T-helper 2 cell (primary cell): ENCODE measurements around the gene CACNB3.
A peak's percentile ranks its signal among the peaks of the same experiment; 100 is the strongest.

ENCODE experiments used
- DNase-seq, 5 experiments: peaks; one replicate each; pipeline versions ENCODE4 v3.0.0 to v3.0.0-alpha.2; 2012 to 2022

CACNB3 gene

DNA sequence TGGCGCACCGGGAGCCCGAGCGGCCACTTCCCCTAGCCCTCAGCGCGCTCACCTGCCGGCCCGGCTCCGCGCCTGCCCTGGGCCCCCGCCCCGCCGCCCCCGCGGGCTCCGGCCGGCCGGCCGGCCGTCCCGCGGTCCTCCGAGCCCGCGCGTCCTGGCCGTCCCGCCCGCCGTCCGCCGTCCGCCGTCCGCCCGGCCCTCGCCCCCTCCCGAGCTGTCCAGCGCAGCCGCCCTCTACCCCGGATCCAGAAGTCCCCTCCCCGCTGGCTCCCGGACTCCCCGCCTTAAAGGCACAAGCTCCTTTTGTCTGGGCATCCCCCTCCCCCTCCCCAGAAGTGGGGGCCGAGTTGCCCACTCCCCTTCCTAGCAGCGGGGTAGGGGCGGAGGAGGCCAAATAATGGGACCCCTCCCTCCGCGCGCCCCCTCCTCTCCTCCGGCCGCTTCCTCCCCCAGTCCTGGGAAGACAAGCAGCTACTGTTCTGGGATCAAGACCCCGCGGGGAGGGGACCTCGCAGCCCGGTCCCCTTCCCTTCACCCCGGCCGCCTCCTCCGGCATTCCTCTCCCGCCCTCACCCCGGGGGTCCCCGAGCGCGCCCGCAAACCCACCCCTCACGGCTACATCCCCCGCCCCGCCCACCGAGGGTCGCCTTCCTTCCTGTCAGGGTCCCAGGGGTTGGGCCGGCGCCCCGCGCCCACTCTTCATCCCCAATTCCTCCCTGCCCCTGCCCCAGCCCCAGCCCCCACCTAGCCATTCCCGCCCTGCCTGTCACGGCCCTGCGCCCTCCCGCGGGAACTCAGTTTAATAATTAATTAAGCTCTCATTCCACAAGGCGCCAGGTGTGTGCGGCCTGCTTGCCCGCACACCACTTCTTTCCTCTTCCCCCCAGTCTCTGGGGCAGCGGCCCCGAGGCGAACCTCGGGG, 29.2 kb upstream of the CACNB3 start, which contains the start of gene ADCY6:
ADCY6 (minus strand) TSS at position 236 of the 922 bp plus-strand sequence. CDS start 5,655 bp downstream, outside the sequence.
- no peak for DNase-seq

DNA sequence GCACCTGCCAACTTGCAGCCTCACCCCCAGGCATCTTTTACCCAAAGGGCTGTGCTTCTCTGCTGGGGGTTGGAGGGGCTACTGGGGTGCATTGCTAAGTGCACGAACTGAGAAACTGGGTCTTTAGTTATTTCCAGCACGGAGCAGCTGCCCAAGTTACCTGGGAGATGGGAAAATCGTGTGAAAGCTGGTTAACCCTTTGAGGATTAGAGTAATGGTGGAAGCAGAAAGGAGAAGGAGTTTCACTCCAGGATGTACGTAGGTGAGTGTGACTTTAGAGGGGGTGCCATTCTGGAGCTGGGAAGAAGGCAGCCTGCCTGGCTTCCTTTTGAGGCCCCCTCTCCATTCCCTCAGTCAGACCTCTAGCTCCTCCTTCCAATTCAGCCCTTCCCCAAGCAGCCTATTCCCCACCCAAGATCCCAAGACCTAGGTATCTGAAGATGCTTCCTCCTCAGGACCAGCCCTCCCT, 28.4 kb upstream of the CACNB3 start:
- DNase-seq: no peak

DNA sequence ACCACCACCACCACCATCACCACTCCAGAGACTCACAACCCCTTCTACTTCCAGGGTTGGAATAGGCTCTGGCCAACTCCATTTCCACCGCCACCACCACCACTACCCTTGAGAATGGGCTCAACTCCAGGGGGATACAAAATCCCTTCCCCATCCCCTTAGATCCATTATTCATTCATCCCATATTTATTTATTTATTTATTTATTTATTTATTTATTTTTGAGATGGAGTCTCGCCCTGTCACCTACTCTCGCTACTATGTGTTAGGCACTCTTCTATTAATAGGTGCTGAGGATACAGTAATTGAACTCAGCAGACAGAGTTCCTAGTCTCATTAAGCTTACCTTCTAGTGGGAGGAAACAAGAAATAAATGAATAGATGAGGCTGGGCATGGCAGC, 24.6 kb upstream of the CACNB3 start:
- DNase-seq: no peak

DNA sequence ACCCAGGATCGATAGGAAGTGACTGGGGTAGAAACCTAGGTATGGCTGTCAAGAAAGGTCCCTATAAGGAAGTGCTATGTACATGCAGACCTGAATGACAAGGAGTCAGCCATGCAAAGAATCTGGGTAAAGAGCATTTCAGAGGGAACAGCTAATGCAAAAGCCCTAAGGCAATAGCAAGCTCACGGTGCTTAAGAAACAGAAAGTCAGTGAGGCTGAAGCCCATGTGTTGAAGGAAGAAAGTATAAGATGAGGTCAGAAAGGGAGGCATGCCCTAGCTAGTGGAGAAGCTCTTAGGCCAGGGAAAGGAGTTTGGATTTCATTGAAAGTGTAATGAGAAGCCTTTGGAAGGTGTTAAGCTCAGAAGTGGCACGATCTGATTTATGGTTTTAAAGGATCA, 23.4 kb upstream of the CACNB3 start:
- DNase-seq: no peak

DNA sequence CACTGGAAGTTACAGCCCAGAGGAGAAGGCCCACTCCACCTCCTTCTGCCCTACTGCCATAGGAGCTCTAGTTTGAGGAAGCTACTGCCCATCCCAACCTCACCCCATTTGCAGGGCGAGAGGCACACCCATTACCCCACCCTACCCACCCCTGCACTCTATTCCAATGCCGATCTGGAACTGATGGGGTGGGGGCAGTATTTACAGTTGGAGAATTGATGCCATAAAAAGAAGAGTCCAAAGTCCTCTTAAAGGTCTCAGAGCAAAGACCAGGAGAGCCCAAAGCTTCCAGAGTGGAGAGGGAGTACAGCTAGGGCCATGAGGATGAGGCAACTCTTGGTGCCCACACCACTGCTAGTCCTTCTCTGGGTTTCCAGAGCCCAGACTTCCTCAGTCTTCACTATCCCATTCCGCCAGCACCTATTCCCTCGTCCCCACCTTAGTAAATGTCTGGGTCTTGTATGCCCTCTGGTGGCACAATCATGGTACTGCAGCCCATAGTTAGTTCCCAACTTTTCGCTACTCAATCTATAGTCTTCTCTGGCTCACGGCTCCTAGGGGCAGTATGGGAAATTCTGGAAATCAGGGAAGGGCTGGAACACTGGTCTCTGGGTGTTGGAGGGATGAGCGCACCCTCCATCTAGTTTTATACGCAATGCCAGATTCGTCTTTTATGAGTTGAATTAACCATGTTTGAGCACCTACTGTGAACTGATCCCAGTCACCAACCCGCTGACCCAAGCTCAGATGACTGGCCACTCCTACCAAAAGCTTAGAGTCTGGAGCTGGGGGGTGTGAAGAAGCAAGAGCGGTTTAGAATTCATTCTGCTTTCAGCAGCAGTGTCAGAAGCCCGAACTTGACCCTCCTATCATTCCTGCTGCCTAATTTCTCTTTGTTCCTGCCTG, 22.5 kb upstream of the CACNB3 start:
- peak in 4 of 5 experiments; percentile 27 to 45 (median 40) for DNase-seq

DNA sequence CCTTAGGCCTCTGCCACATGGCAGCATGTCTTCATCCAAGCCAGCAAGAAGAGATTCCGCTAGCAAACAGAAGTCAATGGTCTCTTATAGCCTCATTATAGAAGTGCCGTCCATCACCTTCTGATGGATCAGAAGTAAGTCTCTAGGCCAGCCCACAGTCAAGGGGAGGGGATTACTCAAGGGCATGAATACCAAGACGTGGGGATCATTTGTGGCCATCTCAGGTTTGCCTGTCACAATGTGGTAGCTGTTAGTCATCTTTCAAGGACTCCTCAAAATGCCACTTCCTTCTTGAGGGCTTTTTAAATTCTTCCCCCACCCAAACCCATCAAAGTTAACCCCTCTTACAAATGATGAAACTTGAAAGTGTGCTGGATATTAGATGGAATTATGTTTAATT, 21.3 kb upstream of the CACNB3 start:
- DNase-seq: peak in 1 of 5 experiments; percentile 37

DNA sequence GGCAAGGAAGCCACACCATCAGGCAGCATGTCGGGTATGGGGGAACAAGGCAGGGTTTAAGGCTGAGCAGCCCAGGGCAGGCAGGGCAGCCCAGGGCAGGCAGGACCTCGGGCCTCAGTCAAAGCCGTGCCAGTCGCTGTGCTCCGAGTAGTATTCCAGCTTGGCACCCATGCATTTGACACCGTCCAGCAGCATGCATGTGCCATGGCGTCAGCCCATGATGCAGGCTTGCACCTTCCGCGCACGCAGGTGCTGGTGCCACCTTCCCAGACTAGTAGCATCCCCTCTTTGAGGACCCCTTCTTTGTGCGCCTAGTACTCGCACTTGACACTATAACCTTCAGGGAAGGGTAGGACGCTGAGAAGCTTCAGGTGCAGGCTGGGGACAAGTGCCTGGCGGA, 17.8 kb upstream of the CACNB3 start:
- DNase-seq: no peak

DNA sequence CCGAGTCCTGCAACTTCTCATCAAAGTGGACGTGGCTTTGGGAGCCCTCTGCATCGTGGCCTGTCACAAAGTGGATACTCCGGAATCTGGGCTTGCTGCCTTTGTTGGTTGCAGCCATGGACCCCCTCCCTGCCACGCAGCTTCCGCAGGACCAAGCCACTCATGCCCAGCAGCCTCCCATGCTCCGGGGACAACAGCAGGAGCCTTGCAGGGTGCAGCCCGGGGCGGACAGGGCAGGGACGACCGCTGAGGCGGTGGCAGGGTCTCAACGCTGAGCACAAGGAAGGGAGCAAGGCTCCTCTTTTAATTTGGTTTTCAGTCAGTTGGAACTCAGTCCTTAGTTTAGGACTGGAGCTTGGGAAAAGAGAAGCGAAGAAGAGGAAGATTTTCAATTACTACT, 17.3 kb upstream of the CACNB3 start:
- no peak for DNase-seq

DNA sequence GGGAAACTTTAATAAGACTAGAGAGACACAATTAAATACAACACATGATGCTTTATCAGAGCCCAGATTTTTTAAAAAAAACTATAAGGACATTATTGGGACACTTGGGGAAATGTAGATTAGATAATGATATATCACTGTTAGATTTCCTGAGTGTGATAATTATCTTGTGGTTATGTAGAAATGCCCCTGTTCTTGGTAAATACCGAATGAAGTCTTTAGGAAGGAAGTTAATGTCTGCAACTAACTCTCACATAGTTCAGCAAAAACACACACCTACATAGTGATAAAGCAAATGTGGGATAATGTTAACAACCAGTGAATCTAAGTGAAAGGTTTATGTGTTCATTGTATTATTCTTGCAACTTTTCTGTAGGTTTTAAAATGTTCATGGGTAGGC, 14.6 kb upstream of the CACNB3 start:
- no peak for DNase-seq

DNA sequence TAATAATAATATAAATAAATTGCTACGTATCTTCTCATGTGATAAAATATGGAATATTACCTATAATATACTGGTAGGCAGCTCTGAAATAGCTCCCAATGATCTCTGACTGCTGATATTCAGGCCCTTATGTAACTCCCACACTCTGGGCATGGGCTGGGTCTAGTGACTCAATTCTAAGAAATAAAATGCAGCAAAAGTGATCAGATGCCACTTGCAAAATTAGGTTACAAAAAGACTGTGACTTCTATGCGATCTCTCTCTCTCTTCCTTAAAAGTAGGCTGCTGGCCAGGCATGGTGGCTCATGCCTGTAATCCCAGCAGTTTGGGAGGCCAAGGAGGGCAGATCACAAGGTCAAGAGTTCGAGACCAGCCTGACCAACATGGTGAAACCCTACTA, 10.3 kb upstream of the CACNB3 start:
- no peak for DNase-seq

DNA sequence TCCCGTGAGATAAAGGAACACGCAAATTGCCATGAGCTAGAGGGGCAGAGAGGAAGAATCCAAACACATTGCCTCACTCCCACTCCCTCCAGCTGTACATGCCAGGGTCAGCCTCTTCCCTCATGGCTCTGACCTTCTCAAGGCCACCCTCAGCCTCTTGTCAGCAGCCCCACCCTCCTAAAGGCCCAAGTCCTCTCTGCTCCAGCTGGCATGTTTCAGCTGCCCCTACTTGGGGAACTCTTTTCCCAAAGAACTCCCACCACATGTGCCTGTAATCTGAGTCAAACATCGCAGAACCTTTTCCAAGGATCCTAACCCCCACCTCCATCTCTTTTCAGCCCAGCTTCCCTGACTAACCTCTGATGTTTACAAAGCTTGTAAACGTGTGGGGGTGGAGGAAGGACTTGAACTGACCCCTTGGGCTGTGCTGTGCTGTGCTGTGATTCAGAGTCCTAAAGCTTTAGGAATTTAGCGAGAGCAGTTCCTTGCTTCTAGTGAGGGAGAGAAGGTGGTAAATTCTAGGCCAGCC, 7.3 kb upstream of the CACNB3 start:
- no peak for DNase-seq

DNA sequence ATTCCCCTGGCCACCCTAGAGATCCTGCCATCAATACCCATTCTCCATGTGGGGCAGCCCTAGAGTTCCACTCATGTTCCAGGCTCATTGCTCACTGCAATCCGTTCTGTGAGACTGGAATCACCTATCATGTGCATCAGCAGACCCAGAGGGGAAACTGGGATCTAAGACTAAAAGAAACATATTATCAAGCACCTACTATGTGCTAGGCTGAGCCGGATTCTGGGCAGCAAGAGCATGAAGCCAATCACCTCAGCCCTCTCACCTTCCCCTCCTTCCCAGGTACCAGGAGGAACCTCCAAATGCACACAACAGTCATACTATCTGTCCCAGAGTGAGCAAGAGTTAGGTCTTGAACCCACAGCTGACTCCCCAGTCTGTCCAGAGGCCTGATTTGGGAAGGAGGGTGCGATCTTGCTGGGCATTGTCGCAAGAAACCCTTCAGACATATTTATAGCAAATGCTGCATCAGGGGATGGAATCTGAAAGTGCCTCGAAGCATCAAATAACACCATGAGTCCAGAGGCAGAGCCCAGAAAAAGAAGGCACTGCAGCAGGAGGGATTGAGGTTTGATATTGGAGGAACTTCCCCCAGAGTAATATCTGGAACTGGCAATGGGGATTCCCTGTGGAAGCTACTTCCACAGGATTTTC, 6.7 kb upstream of the CACNB3 start:
- DNase-seq: no peak

DNA sequence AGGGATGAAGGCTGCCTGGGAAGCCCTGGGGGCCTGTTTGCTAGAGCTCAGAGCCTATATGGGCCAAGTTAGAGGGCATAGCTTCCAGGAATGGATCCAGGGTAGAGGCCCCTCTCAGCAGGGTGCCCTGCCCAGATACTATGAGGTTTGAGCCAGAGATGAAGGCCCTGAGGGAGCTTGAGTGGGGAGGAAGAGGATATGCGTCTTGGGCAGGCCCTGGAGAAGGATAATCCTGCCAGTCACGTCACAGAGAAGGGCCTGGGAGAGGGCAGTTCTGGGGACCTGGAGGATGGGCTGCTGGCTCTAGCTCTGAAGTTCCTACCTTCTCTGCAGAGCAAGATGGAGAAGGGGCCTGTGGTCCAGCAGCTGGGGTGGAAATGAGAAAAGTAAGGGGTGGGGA, 5.9 kb upstream of the CACNB3 start:
- no peak for DNase-seq

DNA sequence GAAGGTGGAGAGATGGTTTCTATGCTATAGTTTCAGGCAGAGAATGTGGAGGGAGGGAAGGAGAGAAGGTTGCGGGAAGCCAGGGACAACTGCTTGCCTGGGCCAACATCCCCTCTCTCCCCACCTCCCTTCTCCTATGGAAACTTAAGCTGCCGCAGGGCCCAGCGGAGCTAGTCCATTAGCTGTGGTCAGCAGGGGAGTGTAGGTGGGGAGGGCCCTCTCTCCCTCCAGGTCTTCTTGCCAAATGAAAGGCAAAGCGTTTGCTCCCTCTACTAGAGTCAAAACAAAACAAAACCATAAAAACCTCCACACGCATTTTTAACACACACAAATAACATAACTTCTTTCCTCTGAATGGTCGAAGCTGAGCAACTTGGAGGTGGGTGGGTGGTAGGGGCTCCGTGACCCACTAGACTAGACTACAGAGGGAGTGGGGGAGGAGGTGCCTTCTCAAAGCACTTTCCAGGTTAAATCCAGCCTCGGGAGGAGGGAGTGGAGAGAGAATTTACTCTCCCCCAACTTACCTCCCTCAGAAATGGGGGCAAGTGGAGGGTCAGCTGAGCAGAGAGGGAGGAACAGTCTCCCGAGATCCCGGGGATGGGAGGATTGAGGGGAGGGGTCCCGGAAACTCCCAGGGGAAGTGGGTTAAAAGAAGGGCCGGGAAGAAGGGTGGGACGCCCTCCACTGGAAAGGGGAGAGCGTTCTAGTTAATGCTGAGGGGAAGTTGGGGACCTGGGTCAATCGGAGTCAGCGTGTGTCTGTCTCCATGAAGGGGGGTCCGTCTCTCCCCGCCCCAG, 4.6 kb upstream of the CACNB3 start:
- DNase-seq: no peak

DNA sequence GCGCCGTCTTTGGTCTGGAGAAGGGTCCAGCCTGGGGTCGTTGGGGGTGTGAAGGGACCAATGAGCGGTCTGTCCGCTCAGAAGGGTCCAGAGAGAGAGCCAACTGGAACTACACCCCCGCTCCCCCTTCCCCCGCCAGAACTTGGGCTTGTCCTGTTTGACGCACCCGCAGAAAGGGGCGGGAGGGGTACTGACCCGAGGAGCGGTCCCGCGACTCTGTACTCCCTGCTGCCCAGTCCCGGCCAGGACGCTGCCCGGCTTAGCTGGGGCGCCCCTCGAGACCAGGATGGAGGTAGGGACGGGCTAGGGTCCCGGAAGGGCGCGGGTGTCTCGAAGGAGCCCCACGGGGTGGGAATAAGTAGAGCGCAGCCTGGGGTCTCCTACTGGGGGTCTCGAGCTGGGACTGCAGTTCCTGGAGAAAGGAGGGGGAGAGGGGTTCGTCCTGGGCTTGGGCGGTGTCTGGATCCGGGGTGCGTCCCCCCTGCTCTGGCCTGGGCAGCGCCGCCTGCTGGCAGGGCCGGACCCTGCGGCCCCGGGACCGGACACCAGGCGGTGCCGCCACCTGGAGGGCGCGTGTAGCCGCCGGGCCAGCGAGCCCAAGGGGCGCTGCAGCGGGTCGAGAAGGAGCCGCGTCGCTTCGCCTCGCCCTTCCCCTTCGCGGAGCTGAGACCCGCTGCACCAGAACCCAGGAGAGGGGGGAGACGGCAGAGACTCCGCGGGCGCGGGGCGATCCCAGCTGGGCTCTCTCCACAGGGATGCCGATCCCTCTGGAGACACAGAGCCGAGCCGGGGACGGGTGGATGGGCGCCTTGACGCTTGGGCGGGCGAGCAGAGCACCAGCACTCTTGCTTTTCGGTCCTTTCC, 3.8 kb upstream of the CACNB3 start:
- peak; percentile 59 to 73 (median 63) for DNase-seq

DNA sequence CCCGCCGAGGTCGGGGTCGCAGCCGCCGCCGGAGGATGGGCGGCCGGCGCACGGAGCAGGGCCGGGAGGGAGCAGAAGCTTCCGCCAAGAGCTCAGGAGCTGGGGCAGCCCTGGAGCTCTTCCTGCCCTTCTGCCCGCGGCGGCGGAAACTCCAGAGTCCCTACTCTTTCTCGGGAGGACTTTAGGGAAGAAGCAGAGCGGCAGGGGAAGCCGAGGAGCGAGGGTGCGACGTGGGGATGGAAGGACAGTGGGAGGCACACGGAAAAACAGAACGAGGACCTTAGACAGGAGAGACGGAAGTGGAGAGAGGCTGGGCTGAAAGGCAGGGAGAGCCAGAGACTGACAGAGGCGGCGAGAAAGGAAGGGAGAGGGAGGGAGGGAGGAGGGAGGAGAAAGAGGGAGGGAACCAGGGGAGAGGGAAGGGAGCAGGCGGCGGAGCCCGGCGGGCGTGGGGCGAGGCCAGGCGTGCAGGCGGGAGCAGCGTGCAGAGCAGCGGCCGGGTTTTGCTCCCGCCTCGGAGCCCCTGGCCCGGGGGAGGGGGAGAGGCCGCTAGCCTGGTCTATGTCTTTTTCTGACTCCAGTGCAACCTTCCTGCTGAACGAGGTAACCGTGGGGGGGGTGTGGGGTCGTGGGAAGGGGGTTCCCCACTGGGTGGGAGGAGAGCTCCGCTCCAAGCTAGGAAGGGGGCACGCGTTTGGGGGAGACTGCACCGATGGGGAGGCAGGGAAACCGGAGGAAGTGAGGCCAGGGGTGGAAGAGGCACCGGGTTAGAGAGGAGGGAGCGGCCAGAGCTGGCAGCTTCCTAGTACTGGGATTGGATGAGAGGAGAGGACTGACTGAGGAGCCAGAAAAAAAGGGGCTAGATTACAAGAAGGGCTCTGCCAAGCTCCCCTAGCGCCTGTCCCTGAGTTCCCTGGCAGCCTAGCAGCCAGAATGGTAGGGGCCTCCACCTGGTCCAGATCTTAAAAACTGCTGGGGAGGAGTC, 2.9 kb upstream of the CACNB3 start:
- DNase-seq: peak in 2 of 5 experiments; percentile 26 to 45

DNA sequence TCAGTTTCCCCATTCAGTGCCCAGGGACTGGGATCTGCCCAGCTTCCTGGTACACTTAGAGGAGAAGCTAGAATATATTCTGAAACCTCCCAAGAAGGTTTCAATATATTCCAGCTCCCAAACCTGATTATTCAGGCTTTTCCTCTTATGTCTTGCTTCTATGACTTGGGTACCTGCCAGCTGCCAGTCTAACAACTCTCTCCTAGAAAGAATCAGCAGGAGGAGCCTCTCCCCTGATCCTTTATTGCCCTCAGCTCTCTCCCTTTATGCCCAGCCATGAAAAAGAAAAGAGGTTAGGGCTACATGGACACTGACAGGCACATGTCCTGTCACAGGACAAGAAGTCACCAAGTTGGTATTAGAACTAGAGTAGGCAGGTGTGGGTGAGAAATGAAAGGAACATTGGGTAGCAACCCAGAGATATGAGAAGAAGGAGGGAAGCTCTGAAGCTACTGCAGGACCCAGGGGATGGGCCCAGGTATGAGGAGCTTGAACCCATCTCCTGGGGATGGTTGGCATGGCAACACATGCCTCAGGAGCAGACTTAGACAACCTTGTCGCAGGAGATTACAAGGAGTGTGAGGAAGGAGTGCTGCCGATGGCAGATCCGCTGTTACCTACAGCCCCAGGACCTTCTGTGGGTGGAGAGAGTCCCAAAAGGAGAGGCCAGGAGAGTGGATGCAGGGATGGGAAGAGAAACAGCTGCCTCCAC, 2.0 kb upstream of the CACNB3 start:
- no peak for DNase-seq

DNA sequence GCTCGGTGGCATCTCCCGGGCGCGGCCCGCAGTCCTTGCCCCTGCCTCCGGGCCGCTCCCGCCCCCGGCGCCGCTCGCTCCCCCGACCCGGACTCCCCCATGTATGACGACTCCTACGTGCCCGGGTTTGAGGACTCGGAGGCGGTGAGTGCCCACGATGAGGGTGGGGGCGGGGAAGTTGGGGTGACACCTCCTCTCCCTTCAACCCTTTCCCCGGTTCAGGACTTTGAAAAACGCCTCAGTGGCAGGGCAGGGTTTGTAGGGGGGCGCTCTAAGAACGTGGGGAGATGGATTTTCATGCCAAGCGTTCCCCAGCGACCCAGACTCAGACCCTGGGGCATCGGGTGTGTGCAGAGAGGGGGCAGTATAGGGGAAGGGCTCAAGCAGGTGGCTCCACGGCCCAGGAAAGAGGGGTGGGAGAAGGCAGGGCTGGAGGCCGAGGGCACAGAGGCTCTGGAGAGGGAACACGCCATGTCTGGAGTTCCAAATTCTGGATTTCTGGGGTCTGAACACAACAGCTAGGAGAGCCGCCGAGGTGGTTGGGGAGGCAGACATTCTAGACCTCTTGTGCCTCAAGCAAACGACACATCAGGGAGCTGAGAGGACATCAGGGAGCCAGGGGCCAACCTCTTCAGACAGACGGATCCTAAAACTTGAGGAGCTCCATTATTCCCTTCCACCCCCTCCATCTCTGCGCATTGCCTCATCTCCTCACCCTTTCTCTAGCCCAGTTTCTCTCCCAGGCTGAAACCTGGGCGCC, 715 bp downstream of the CACNB3 start:
- DNase-seq: peak in 3 of 5 experiments; percentile 16 to 63 (median 40)
